K562 (cell line): ENCODE data around the gene SLC25A10. TPM values are rescaled to one million over a fixed set of nuclear protein-coding genes. Genes with fewer than 3 reads are reported as not detected.
A peak's percentile ranks its signal among the peaks of the same experiment; 100 is the strongest.

Experiments
- CAMTA2 ChIP-seq: fragments of 250-450 bp; sonication (Bioruptor Pico); conservative IDR thresholded peaks from 2 replicates; pipeline ENCODE4 v1.5.1; 2022
- CBFB ChIP-seq: sonication (generic); formaldehyde crosslinking; IDR thresholded peaks from 2 replicates; pipeline ENCODE4 v1.4.0; 2020; ENCODE audit warnings: mild to moderate bottlenecking, missing genetic modification reagents
- CBX8 ChIP-seq: fragments of 200-600 bp; sonication (generic); IDR thresholded peaks from 2 replicates; pipeline ENCODE4 v1.6.1; 2012; ENCODE audit warnings: borderline replicate concordance, mixed run types, low read depth, mild to moderate bottlenecking, moderate library complexity, mixed read lengths, low read length, control low read depth, inconsistent platforms; ENCODE audit not compliant: poor library complexity, severe bottlenecking; ENCODE audit errors: extremely low read depth
- DDX20 ChIP-seq: fragments of 450-650 bp; IDR thresholded peaks from 2 replicates; pipeline ENCODE4 v1.6.1; 2016; ENCODE audit warnings: missing genetic modification characterization, low read depth, mild to moderate bottlenecking, missing compliant biosample characterization, moderate library complexity
- FOXM1 ChIP-seq, 2 experiments: fragments of 450-650 bp in 1 of 2; sonication (generic) in 1 of 2; formaldehyde crosslinking in 1 of 2; IDR thresholded peaks; 2 replicates each; pipeline versions ENCODE4 v1.6.1 to v1.9.0; 2017 to 2022; ENCODE audit warnings: low read depth in 2 of 2, mild to moderate bottlenecking in 2 of 2, missing genetic modification reagents in 1 of 2, moderate library complexity in 1 of 2
- GATAD2A ChIP-seq: fragments of 450-650 bp; IDR thresholded peaks from 2 replicates; pipeline ENCODE4 v1.6.1; 2017
- HCFC1 ChIP-seq: IDR thresholded peaks from 2 replicates; pipeline ENCODE4 v1.6.1; 2012; ENCODE audit warnings: low read depth, low read length, improper control_type of control experiment
- HOMEZ ChIP-seq: fragments of 250-450 bp; sonication (Bioruptor Pico); IDR thresholded peaks from 2 replicates; pipeline ENCODE4 v1.4.0; 2020; ENCODE audit warnings: mild to moderate bottlenecking, moderate library complexity
- KAT7 ChIP-seq: sonication (generic); formaldehyde crosslinking; IDR thresholded peaks from 2 replicates; pipeline ENCODE4 v1.8.0; 2022; ENCODE audit warnings: missing genetic modification reagents, mild to moderate bottlenecking, borderline replicate concordance
- KLF10 ChIP-seq: fragments of 250-450 bp; sonication (Bioruptor Pico); IDR thresholded peaks from 2 replicates; pipeline ENCODE4 v1.6.1; 2021; ENCODE audit warnings: matching md5 sums
- MBD2 ChIP-seq: sonication (generic); IDR thresholded peaks from 2 replicates; pipeline ENCODE4 v1.6.1; 2016; ENCODE audit warnings: low read depth, borderline replicate concordance
- MTF1 ChIP-seq: fragments of 250-450 bp; sonication (Bioruptor Pico); IDR thresholded peaks from 2 replicates; pipeline ENCODE4 v1.9.0; 2021; ENCODE audit warnings: moderate library complexity, mild to moderate bottlenecking, inconsistent platforms, borderline replicate concordance
- PRMT5 ChIP-seq: sonication (generic); formaldehyde crosslinking; IDR thresholded peaks from 2 replicates; pipeline ENCODE4 v1.5.0; 2020; ENCODE audit warnings: missing genetic modification reagents
- RBM17 ChIP-seq: fragments of 200-400 bp; formaldehyde crosslinking; IDR thresholded peaks from 2 replicates; pipeline ENCODE4 v1.6.1; 2017; ENCODE audit warnings: low read depth, mild to moderate bottlenecking, low read length, borderline replicate concordance
- TAF9B ChIP-seq: fragments of 450-650 bp; IDR thresholded peaks from 2 replicates; pipeline ENCODE4 v1.6.1; 2018; ENCODE audit warnings: mild to moderate bottlenecking; ENCODE audit not compliant: partially characterized antibody
- XRCC3 ChIP-seq: fragments of 450-650 bp; IDR thresholded peaks from 2 replicates; pipeline ENCODE4 v1.6.1; 2017; ENCODE audit warnings: mild to moderate bottlenecking, moderate library complexity
- ZBTB26 ChIP-seq: fragments of 450-650 bp; formaldehyde crosslinking; IDR thresholded peaks from 2 replicates; pipeline ENCODE4 v1.4.0; 2022; ENCODE audit warnings: missing genetic modification characterization
- ZBTB8A ChIP-seq: fragments of 450-650 bp; IDR thresholded peaks from 2 replicates; pipeline ENCODE4 v1.6.1; 2018; ENCODE audit warnings: mild to moderate bottlenecking, moderate library complexity; ENCODE audit not compliant: partially characterized antibody
- ZNF175 ChIP-seq: fragments of 200-800 bp; sonication (Bioruptor generic); IDR thresholded peaks from 2 replicates; pipeline ENCODE4 v1.6.1; 2016; ENCODE audit warnings: low read depth, mild to moderate bottlenecking, missing genetic modification characterization, missing compliant biosample characterization
- ZNF212 ChIP-seq: fragments of 450-650 bp; formaldehyde crosslinking; IDR thresholded peaks from 2 replicates; pipeline ENCODE4 v1.4.0; 2020; ENCODE audit warnings: mild to moderate bottlenecking
- ZNF395 ChIP-seq: fragments of 200-800 bp; sonication (Bioruptor generic); IDR thresholded peaks from 2 replicates; pipeline ENCODE4 v1.6.1; 2017; ENCODE audit warnings: missing genetic modification characterization, missing compliant biosample characterization
- polyA plus RNA-seq, 8 experiments: library from polyadenylated mRNA; depleted of rRNA in 4 of 8; stranded (reverse) in 5 of 8; unstranded in 3 of 8; fragments of >200 nt; fragmentation: Nextera tagmentation in 2 of 8; fragmentation: Illumina TruSeq in 1 of 8; extraction: Ambion mirVana in 2 of 8; extraction: Trizol in 1 of 8; gene quantifications; 2 replicates each; pipeline versions ENCODE4 v1.2.1 to v1.2.3, GENCODE V29; 2011 to 2014; ENCODE audit warnings: inconsistent platforms in 1 of 8, missing spikeins in 1 of 8
- total RNA-seq, 7 experiments: library from RNA; depleted of rRNA in 6 of 7; stranded (reverse); fragments of >200 nt in 6 of 7; fragmentation: Illumina TruSeq in 2 of 7; extraction: Trizol in 2 of 7; gene quantifications; 2 replicates each; pipeline versions ENCODE4 v1.2.1 to v1.2.3, GENCODE V29; 2011 to 2021; ENCODE audit warnings: low replicate concordance in 1 of 7
- TF ChIP-seq, protein P1 (sequence below): sonication (generic); formaldehyde crosslinking; IDR thresholded peaks from 2 replicates; pipeline ENCODE4 v1.8.0; 2022; ENCODE audit warnings: missing genetic modification reagents, mild to moderate bottlenecking, borderline replicate concordance

Gene SLC25A10
- total and polyA plus RNA-seq, 9 of the 15 experiments (the other 6 are each of a cell fraction or from before 2014, with no cell fraction given), result 0.10 to 85.6 (median 34.3) TPM

GRCh38 chr17:81741594-81742452 is 29.7 kb downstream of the SLC25A10 start (continued):
- TF ChIP-seq FOXM1 (IDR thresholded peaks at IDR 0.05; ENCODE audit: low read depth) (no peak), FOXM1 (CRISPR knock-in tag; IDR thresholded peaks at IDR 0.05; ENCODE audit: low read depth) (no peak), GATAD2A (peak; percentile 50; the same call in 1 of the 2 replicates), DDX20 (tag) (no peak), CAMTA2 (no peak), XRCC3 (no peak), PRMT5 (CRISPR knock-in tag) (no peak), HCFC1 (no peak), CBFB (no peak), ZNF175 (no peak), RBM17 (no peak), MTF1 (CRISPR knock-in tag) (no peak), ZNF212 (CRISPR knock-in tag) (no peak), KLF10 (CRISPR knock-in tag) (no peak), ZBTB8A (no peak), ZBTB26 (CRISPR knock-in tag) (0 out of 2 replicates have a peak, but pooled peaks have one; percentile 39), ZNF395 (CRISPR knock-in tag) (no peak), HOMEZ (CRISPR knock-in tag) (no peak), TAF9B (no peak), CBX8 (no peak), MBD2 (no peak), KAT7 (no peak)
- TF ChIP-seq, protein P1, sequence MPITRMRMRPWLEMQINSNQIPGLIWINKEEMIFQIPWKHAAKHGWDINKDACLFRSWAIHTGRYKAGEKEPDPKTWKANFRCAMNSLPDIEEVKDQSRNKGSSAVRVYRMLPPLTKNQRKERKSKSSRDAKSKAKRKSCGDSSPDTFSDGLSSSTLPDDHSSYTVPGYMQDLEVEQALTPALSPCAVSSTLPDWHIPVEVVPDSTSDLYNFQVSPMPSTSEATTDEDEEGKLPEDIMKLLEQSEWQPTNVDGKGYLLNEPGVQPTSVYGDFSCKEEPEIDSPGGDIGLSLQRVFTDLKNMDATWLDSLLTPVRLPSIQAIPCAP, result no peak
